ENCODE results near the gene KIRREL3.

Gene KIRREL3

DNA sequence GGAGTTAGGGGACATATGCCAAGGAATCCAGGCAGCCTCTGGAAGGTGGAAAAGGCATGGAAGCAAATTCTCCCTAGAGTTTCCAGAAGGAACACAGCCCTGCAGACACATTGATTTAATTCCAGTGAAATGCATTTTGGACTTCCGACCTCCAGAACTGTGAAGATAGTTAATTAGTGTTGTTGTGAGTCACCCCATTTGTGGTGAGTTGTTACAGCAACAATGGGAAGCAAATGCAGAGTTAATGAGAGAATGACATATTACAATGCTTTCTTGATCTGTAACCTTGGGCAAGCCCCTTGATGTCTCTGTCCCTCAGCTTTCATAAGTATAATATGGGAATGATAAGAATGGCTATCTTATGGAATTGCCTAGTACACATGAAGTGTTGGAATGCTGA, 178.7 kb downstream of the KIRREL3 start:
- DNase-seq, result no peak

DNA sequence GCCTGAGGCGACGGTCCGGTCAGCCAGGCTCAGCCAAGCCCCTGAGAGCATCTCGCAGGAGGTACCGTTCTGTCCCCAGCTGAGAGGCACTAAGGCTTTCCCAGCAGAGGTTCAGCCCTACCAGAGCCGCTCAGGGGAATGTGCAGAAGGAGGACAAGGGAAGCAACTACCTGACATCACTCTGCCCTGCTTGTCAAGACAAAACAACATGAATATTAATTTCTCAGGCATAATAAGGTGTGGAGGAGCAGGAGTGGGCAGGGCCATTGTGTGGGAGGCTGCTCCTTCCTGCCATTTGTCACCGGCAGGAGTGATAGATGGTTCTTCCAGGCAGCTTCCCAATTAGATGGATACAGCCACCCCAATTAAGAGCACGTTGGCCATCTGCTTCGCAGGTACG, 181.4 kb downstream of the KIRREL3 start:
- no peak for DNase-seq

DNA sequence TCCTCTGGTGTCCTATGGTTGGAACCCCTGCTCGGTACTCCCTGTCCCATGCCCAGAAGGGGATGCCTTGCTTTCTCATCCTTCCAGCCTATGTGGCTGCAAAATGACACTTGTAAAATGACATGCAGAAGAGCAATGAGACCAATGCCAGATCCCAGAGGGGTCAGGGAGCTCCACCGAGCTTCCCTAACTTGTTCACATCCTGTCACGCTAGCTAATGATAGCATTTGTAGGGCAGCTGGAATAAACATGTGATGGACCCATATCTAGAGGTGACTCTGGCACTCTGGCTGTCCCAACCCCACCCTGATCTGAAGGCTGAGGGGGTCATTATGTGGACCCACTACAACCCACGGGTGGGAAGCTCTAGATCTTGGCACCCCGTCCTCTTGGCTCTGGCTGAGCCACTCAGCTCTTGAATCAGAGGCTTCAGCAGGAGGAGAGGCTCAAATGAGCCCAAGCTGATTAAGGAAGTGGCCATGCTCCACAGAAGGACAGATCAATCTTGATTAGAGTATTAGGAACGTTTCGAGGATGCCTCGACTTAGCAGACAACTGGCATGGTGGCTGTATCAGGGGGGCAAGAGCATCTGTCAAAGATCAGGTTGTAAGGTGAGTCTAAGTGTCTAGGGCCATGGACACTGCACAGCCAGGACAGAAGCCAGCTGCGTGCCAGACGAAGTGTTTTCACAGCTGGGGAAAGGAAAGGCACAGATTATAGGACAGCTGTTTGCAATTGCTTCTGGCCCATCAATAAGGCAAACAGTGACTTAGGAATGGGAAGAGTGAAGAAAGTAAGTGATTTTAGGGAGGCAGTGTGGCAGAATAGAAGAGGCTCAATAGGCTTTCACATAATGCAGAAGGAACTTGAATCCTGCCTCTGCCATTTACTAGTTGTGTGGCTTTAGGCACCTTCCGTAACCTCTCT, 182.8 kb downstream of the KIRREL3 start:
- no peak for DNase-seq

DNA sequence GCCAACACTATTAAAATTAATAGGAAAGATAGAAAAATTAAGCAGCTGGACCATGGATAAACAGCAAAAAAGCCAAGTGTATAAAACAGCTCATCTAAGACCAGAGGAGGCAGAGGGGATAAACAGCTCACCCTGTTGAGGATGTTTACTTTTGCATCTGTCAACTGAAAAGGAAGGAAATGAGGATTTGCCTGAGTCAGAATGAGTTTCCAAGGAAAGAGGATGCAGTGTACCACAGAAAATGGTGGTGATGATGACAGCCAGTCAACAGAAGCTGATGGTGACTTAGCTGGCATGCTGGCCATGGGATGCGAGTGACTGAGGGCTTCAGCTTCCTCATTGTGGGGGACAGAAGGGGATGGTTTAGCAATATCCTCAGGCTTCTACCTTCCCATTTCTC, 183.5 kb downstream of the KIRREL3 start:
- DNase-seq, result no peak

- no peak for DNase-seq
Observed at GRCh38 chr11:126816645-126817044, 183.9 kb downstream of the KIRREL3 start.

DNA sequence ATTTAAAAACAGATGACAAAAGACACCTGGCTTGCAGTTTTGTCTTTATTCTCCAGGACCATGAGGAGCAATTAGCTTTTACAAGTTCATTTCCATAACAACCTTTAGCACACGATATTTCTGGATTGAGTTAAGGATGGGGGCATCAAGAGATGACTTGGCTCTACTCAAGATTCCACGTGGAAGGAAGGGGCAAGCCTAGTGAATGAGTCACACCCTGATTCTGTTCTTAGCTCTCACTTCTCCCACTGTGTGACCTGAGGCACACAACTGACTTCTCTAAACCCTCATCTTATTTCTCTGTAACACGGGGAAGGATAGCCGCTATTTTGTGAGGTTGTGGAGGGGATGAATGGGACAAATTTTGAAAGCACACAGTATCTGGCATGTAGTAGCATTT, 185.5 kb downstream of the KIRREL3 start:
- no peak for DNase-seq

- no peak for DNase-seq
Observed at GRCh38 chr11:126810776-126811175, 189.8 kb downstream of the KIRREL3 start.

DNA sequence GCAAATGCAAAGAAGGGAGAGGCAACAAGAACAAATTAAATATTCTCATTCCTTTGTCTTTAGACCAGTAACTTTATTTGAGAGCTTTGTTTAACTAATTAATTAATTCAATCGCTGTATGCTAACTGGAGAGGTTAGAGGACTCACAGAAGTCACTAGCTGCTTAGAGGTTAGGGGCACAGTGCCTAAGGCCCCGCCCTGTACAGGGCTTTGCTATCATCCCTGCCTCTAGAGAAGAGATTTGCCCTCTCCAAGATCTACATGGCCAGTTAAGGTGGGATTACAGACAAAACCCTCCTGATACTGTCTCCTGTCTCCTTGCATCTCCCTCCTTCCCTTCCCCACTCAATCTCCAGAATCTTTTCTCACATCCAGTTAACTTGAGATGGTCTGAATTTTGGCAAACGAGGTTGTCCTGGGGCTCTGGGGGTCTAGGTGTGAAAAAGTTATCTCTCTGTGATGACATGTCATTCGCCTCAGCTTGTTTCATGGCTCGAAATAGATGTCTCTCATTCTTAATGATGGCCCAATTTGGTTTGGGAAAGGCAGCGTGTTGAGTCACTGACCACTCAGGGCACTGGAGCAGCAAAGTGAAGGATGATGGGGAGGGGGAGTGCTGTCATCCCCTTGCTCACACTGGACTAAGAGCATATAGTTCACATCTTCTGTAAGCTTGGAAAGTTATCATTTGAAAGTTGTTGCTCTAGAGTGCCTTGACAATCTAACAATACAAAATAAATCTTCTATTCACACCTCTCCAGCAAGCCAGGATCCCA, 190.9 kb downstream of the KIRREL3 start:
- DNase-seq, result no peak

- no peak for DNase-seq
Observed at GRCh38 chr11:126808836-126809235, 191.7 kb downstream of the KIRREL3 start.

DNA sequence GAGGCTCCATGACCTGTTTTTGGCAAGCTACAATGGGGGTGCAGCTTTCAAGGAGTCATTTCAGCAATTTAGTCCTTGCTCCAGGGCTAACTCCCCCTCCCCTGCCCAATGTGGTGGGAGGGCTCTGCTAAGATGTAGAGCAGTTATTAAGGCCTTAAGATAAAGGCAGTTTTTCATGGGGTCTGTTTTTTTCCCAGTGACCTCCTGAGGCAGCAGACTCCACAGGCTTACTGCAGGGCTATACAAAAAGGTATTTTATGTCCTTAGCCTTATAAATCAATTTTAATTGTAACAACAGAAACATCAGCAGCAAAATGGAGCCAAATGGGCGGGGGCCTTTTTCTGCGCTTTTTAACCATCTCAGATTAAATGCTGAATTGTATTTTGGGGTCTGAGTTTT, 192.3 kb downstream of the KIRREL3 start:
- DNase-seq, result no peak

DNA sequence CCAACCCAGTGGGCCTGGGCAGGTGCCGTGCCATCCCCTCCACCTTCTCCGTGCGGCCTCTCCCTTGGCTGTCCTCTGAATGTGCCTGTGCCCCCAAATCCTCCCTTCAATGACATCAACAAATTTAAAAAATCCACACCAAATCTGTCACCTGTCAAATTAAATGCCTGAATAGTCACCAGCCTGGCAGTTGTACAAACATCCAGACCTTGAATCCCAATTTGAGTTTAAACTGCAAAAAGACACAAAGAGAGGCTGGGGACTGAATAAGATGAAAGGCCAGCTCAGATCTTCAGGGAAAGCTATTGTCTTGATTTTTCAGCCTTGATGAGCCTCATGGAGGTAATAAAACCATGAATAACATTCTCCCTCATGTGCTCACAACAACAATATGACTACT, 194.7 kb downstream of the KIRREL3 start:
- no peak for DNase-seq

DNA sequence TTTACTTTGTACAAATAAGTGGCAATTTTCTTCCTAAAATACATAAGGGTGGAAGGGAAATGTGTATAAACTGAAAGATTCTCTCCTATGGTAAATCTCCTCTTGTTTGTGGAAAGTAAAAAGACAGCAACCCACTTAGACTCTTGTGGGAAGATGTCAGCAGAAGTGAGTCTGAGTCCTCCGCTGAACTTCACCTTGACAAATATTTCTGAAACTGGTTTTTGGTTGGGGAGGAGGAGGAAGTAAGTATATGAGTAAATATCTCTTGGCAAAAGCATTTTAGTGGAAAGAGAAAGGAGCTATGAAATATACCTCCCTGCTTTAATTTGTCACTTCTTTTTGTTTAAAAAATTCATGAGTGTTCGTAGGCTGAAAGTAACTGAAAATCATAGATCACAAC, 196.2 kb downstream of the KIRREL3 start:
- DNase-seq, result no peak

DNA sequence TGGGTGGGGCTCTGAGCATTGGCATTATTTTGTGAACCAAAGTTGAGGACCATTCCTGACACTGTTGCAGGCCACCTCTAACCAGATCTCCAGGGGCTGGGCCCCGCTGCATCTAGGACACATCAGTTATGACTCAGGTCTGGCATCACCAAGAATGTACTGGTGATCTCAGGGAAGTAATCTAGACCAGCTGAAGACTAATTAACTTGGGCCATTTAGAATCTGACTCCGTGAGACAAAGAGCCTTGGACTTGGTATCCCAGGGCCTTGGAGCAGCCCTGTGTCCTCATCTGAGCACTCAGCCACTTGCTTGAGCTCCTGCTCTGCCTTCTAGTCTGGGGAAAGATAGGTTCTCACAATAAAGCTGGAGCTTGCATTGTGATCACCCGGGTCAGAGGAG, 200.6 kb downstream of the KIRREL3 start:
- DNase-seq, result no peak

GRCh38 chr11:126797457-126798169, 203.0 kb downstream of the KIRREL3 start:
- DNase-seq, result no peak

GRCh38 chr11:126793596-126793995, 207.0 kb downstream of the KIRREL3 start:
- no peak for DNase-seq

DNA sequence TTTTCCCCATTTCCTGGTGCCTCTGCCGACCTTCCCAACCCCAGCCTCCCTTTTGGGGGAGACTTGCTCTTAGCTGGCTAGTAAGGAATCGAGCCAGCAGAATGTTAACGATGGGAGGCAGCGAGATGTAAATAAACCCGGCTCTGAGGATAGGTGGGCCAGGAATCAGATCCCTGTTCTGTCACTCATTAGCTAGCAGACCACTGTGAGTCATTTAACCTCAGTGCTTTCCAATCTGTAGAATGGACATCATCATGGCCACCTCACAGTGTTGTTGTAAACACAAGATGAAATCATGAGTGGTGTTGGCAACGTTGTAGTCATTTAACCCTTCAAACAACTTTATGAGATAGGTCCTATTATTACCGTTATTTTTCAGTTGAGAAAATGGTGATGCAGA, 208.6 kb downstream of the KIRREL3 start:
- no peak for DNase-seq

DNA sequence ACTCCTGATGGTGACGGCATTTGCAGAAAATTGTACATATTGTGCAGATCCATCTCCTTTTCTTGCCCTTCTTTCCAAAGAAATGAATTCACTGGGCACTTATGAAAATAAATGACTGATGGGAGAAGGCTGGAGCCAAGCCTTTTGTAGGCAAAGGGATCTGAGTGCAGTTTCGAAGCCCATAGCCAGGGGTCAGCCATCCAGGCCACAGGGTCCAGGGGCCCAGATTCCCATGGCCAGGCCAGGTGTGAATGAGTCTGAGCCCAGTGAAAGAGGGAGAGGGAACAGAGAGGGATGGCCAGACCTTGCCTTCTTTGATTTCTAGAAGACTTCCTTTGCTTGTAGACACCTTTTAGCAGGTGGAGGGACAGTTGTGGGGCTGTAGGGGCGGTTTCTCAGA, 209.1 kb downstream of the KIRREL3 start:
- no peak for DNase-seq

DNA sequence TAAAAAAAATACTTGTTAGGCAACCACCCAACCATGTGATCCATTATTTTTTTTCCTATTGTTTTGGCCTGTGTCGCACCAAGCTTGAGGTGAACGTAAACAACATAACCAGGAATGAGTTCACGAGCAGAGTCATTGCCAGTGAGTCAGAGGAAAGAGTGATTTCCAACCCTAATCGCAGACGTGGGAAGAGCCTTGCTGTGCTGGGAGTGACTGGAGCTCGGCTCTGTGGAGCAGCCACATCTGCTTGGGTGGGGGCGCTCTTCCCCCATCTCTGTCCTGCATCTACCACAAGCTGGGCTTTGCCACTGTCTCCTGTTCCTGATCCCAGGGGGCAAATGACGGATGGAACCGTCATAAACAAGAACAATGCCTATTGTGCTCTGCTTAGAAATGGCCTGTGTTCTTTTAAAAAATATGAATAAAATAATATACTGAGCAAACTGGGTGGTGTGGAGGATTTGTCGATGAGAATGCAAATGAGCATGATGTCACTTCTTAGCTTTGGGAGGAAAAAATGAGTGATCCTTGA, 210.0 kb downstream of the KIRREL3 start:
- no peak for DNase-seq

DNA sequence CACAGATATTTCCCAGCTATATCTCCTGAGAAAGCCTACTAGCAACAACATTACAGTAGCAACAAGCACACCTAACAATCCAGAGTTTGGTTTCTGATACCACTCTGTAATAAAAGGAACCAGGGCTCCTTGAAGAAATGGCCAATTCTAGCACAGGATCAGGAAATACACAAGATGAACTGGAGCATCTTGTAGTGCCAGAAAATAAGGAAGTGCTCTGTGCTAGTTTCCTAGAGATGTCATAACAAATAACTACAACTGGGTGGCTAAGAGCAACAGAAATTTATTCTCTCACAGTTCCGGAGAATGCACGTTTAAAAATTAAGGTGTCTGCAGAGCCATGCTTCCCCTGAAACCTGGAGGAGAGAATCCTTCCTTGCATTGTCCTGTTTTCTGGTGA, 217.8 kb downstream of the KIRREL3 start:
- no peak for DNase-seq

DNA sequence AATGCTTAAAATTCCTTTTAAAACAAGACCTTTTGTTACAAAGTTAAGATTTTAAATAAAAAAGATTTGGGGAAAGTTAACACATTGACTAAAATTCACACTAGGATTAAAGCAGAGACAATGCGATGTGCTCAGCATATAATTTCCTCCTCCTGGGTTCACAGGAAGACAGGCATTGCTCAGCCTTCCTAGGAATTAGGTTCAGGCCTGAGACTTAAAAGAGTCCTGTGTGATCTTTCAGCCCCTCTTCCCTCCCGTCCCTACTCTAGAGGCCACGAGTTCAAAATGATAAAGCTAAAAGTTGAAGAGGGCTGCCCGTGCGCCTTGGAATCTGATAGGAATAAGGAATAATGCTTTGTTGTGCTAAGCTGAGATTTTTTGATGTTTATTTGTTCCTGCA, 218.6 kb downstream of the KIRREL3 start:
- no peak for DNase-seq

DNA sequence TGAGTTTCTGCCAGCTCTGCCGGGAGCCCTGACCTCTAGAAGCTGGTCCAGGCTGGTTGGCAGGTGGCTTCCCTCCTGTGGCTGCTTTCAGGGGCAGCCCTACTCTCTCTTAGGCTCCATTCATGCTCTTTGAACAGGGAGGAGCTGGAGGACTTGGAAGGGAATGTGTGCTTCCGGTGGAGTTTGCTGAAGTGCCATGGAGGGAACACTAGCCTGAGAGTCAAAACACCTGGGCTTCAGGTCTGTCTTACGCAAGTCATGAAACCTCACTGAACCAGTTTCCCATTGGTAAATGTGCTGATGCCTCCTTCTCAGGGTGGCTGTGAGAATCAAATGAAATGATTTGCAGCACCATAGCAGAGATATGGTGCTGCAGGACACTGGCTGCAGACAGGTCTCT, 224.5 kb downstream of the KIRREL3 start:
- DNase-seq, result no peak

DNA sequence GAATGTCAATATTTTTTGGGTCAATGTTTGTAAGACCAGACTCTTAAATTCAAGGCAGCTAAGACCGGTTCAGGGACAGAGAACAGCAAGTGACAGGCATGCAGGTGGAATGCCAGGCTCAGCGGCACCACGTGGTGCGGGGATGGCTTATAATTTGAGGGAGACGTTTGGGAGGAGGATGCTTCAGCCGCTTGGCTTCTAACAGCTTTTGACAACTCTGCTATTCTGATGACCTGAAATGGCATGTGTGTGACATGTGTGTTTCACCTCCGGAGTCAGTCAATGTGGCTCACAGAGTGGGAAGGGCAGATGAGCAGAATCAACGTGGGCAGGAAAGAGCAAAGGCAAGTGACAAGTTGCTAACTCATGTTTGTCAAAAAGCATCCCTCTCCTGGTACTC, 228.3 kb downstream of the KIRREL3 start:
- DNase-seq, result no peak

GRCh38 chr11:126768702-126769101, 231.9 kb downstream of the KIRREL3 start:
- DNase-seq, result no peak
